HepG2 (cell line): Measurements from ENCODE around the gene XPC. TPM values are rescaled to one million over a fixed set of nuclear protein-coding genes. Genes with fewer than 3 reads are reported as not detected.

Experiments used
- CBFB ChIP-seq: sonication (generic); formaldehyde crosslinking; IDR thresholded peaks from 2 replicates; pipeline ENCODE4 v1.4.0; 2020; ENCODE audit warnings: missing genetic modification reagents
- CHCHD3 ChIP-seq: sonication (generic); formaldehyde crosslinking; IDR thresholded peaks from 2 replicates; pipeline ENCODE4 v1.8.0; 2022; ENCODE audit warnings: mild to moderate bottlenecking, missing genetic modification reagents, moderate library complexity
- FOXK1 ChIP-seq: sonication (generic); formaldehyde crosslinking; IDR thresholded peaks from 2 replicates; pipeline ENCODE4 v1.4.0; 2020; ENCODE audit warnings: low read depth, missing genetic modification reagents, borderline replicate concordance
- GTF3A ChIP-seq: sonication (generic); formaldehyde crosslinking; conservative IDR thresholded peaks from 2 replicates; pipeline ENCODE4 v1.4.0; 2020; ENCODE audit warnings: mild to moderate bottlenecking, missing genetic modification reagents
- HOXD1 ChIP-seq: sonication (generic); formaldehyde crosslinking; IDR thresholded peaks from 2 replicates; pipeline ENCODE4 v1.5.0; 2020; ENCODE audit warnings: missing genetic modification reagents
- MBNL3 ChIP-seq: fragments of 250-450 bp; sonication (Bioruptor Pico); conservative IDR thresholded peaks from 2 replicates; pipeline ENCODE4 v1.8.0; 2022; ENCODE audit warnings: mild to moderate bottlenecking, inconsistent platforms
- MXI1 ChIP-seq: IDR thresholded peaks from 3 replicates; pipeline ENCODE4 v1.6.1; 2012; ENCODE audit warnings: low read depth, low read length, inconsistent platforms, borderline replicate concordance
- RCOR2 ChIP-seq: IDR thresholded peaks from 2 replicates; pipeline ENCODE4 v1.6.1; 2016; ENCODE audit warnings: missing biosample characterization, missing genetic modification reagents
- ZFP36 ChIP-seq: fragments of 150-350 bp; IDR thresholded peaks from 2 replicates; pipeline ENCODE4 v1.6.1; 2018; ENCODE audit warnings: borderline replicate concordance, low read length, low read depth; ENCODE audit not compliant: partially characterized antibody
- ZNF225 ChIP-seq: sonication (generic); formaldehyde crosslinking; IDR thresholded peaks from 2 replicates; pipeline ENCODE4 v1.4.0; 2020; ENCODE audit warnings: mild to moderate bottlenecking, missing genetic modification reagents
- ZNF333 ChIP-seq: sonication (generic); formaldehyde crosslinking; IDR thresholded peaks from 2 replicates; pipeline ENCODE4 v1.4.0; 2020; ENCODE audit warnings: mild to moderate bottlenecking, missing genetic modification reagents, borderline replicate concordance
- ZNF34 ChIP-seq: sonication (generic); formaldehyde crosslinking; IDR thresholded peaks from 2 replicates; pipeline ENCODE4 v1.4.0; 2020; ENCODE audit warnings: mild to moderate bottlenecking, missing genetic modification reagents, borderline replicate concordance
- polyA plus RNA-seq, 8 experiments: library from polyadenylated mRNA; depleted of rRNA in 3 of 8; stranded (reverse) in 7 of 8; unstranded in 1 of 8; fragments of >200 nt; fragmentation: Illumina TruSeq in 4 of 8; extraction: Trizol in 4 of 8; gene quantifications; 2 replicates each; pipeline versions ENCODE4 v1.2.1 to v1.2.3, GENCODE V29; 2011 to 2016; ENCODE audit warnings: low read depth in 4 of 8, missing spikeins in 1 of 8, mixed read lengths in 1 of 8; ENCODE audit not compliant: insufficient read depth in 1 of 8
- total RNA-seq, 5 experiments: library from RNA; depleted of rRNA; stranded (reverse); fragments of >200 nt; fragmentation: Illumina TruSeq; extraction: Trizol; gene quantifications; 2 replicates each; pipeline ENCODE4 v1.2.3, GENCODE V29; 2016; ENCODE audit warnings: low read depth in 1 of 5
- TF ChIP-seq, protein P1 (sequence below): sonication (generic); formaldehyde crosslinking; IDR thresholded peaks from 2 replicates; pipeline ENCODE4 v1.4.0; 2020; ENCODE audit warnings: missing genetic modification reagents
- TF ChIP-seq, protein P2 (sequence below): sonication (generic); formaldehyde crosslinking; IDR thresholded peaks from 2 replicates; pipeline ENCODE4 v1.8.1; 2023; ENCODE audit warnings: missing genetic modification reagents, mild to moderate bottlenecking, borderline replicate concordance
- TF ChIP-seq, protein P3 (sequence below): sonication (generic); formaldehyde crosslinking; IDR thresholded peaks from 2 replicates; pipeline ENCODE4 v1.5.0; 2020; ENCODE audit warnings: mild to moderate bottlenecking, missing genetic modification reagents
- TF ChIP-seq, protein P4 (sequence below): sonication (generic); formaldehyde crosslinking; IDR thresholded peaks from 2 replicates; pipeline ENCODE4 v1.4.0; 2020; ENCODE audit warnings: missing genetic modification reagents, borderline replicate concordance

Gene XPC
- total and polyA plus RNA-seq, 2 of the 13 experiments (the other 11 are each of a cell fraction or from before 2014, with no cell fraction given): 9.4 to 24.1 TPM

DNA sequence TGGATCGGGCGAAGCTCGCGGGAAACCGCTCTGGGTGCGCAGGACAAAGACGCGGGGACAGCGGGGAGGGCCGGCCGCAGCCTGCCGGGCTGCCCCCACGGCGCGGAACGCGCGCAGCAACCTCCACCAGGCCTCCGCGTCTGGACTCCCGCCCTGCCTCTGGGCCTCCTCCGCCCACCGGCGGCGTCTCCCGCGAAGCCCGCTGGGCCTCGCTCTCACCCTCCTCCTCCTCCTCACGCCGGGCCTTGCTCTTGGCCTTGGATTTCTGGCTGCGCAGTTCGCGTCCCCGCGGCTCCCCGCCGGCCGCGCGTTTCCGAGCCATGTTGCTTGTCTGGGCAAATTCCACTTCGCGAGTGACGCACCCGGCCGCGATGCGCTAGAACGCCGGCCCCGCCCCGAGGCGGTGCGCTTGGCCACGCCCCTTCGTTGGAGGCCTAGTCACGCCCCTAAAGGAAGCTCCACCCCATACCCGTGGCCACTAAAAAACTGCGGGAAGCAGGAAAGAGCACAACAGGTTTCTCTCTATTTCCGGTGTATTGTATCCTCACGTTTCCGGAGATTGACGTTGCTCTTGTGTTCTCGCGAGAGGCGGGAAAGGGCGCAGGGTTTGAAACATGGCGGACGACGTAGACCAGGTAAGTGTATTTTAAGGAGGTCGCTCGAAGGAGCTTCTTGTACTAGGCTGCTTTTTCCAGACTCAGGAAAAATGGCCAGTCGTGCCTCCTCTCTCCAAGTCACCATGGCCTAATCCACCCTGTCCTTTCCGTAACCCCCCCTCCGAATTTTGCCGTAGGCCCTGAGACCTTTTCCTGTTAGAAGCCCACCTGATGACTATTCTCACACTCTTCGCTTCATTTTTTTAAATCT, at the start of gene XPC, which contains the start of gene LSM3 (continued):
- TF ChIP-seq, protein P1, sequence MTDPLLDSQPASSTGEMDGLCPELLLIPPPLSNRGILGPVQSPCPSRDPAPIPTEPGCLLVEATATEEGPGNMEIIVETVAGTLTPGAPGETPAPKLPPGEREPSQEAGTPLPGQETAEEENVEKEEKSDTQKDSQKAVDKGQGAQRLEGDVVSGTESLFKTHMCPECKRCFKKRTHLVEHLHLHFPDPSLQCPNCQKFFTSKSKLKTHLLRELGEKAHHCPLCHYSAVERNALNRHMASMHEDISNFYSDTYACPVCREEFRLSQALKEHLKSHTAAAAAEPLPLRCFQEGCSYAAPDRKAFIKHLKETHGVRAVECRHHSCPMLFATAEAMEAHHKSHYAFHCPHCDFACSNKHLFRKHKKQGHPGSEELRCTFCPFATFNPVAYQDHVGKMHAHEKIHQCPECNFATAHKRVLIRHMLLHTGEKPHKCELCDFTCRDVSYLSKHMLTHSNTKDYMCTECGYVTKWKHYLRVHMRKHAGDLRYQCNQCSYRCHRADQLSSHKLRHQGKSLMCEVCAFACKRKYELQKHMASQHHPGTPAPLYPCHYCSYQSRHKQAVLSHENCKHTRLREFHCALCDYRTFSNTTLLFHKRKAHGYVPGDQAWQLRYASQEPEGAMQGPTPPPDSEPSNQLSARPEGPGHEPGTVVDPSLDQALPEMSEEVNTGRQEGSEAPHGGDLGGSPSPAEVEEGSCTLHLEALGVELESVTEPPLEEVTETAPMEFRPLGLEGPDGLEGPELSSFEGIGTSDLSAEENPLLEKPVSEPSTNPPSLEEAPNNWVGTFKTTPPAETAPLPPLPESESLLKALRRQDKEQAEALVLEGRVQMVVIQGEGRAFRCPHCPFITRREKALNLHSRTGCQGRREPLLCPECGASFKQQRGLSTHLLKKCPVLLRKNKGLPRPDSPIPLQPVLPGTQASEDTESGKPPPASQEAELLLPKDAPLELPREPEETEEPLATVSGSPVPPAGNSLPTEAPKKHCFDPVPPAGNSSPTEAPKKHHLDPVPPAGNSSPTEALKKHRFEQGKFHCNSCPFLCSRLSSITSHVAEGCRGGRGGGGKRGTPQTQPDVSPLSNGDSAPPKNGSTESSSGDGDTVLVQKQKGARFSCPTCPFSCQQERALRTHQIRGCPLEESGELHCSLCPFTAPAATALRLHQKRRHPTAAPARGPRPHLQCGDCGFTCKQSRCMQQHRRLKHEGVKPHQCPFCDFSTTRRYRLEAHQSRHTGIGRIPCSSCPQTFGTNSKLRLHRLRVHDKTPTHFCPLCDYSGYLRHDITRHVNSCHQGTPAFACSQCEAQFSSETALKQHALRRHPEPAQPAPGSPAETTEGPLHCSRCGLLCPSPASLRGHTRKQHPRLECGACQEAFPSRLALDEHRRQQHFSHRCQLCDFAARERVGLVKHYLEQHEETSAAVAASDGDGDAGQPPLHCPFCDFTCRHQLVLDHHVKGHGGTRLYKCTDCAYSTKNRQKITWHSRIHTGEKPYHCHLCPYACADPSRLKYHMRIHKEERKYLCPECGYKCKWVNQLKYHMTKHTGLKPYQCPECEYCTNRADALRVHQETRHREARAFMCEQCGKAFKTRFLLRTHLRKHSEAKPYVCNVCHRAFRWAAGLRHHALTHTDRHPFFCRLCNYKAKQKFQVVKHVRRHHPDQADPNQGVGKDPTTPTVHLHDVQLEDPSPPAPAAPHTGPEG (CRISPR knock-in tag): no peak
- TF ChIP-seq RCOR2 (CRISPR knock-in tag) (no peak), ZNF34 (CRISPR knock-in tag) (0 out of 2 replicates have a peak, but pooled peaks have one; percentile 54), CHCHD3 (CRISPR knock-in tag) (no peak), ZNF225 (CRISPR knock-in tag) (peak; percentile 85; the same call in 1 of the 2 replicates), HOXD1 (CRISPR knock-in tag) (peak; percentile 69), CBFB (CRISPR knock-in tag) (no peak), GTF3A (CRISPR knock-in tag) (no peak; the same call in 1 of the 2 replicates), MBNL3 (CRISPR knock-in tag) (no peak), ZFP36 (no peak), ZNF333 (no peak), FOXK1 (CRISPR knock-in tag) (peak; percentile 95; the same call in 1 of the 2 replicates), MXI1 (peak; percentile 71; the same call in 2 of the 3 replicates)
- TF ChIP-seq, protein P2, sequence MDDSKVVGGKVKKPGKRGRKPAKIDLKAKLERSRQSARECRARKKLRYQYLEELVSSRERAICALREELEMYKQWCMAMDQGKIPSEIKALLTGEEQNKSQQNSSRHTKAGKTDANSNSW (CRISPR knock-in tag): peak; percentile 93; the same call in 1 of the 2 replicates
- TF ChIP-seq, protein P3, sequence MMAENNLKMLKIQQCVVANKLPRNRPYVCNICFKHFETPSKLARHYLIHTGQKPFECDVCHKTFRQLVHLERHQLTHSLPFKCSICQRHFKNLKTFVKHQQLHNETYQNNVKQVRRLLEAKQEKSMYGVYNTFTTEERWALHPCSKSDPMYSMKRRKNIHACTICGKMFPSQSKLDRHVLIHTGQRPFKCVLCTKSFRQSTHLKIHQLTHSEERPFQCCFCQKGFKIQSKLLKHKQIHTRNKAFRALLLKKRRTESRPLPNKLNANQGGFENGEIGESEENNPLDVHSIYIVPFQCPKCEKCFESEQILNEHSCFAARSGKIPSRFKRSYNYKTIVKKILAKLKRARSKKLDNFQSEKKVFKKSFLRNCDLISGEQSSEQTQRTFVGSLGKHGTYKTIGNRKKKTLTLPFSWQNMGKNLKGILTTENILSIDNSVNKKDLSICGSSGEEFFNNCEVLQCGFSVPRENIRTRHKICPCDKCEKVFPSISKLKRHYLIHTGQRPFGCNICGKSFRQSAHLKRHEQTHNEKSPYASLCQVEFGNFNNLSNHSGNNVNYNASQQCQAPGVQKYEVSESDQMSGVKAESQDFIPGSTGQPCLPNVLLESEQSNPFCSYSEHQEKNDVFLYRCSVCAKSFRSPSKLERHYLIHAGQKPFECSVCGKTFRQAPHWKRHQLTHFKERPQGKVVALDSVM (CRISPR knock-in tag): peak; percentile 98
- TF ChIP-seq, protein P4, sequence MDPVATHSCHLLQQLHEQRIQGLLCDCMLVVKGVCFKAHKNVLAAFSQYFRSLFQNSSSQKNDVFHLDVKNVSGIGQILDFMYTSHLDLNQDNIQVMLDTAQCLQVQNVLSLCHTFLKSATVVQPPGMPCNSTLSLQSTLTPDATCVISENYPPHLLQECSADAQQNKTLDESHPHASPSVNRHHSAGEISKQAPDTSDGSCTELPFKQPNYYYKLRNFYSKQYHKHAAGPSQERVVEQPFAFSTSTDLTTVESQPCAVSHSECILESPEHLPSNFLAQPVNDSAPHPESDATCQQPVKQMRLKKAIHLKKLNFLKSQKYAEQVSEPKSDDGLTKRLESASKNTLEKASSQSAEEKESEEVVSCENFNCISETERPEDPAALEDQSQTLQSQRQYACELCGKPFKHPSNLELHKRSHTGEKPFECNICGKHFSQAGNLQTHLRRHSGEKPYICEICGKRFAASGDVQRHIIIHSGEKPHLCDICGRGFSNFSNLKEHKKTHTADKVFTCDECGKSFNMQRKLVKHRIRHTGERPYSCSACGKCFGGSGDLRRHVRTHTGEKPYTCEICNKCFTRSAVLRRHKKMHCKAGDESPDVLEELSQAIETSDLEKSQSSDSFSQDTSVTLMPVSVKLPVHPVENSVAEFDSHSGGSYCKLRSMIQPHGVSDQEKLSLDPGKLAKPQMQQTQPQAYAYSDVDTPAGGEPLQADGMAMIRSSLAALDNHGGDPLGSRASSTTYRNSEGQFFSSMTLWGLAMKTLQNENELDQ: no peak
